OCI-LY7 (cell line): ENCODE measurements around the gene IPO8. TPM values are rescaled to one million over a fixed set of nuclear protein-coding genes. Genes with fewer than 3 reads are reported as not detected.

Experiments
- BruUV-seq: library from RNA; stranded (reverse); fragments of 400-500 nt; replicated peaks from 2 replicates; lab custom pipeline; 2021; lab: Mats Ljungman, UMichigan
- CTCF ChIA-PET: fragments of 300-600 bp; sonication (Branson Sonifier 250); formaldehyde crosslinking; loops from one replicate; lab custom pipeline; 2022; ENCODE audit warnings: antibody characterized with exemption; ENCODE audit not compliant: unreplicated experiment; lab: Charles Lee
- POLR2A ChIA-PET: fragments of 300-600 bp; sonication (Branson Sonifier 250); formaldehyde crosslinking; loops from one replicate; lab custom pipeline; 2022; ENCODE audit warnings: antibody characterized with exemption; lab: Charles Lee
- DNase-seq: peaks from one replicate; pipeline ENCODE4 v3.0.0-alpha.2; 2015; ENCODE audit warnings: low spot score
- H2AFZ ChIP-seq: fragments of 200-600 bp; sonication (generic), shearing (Covaris generic); 2 replicates; pipeline ENCODE4 v1.6.1; 2014; ENCODE audit warnings: mild to moderate bottlenecking, antibody characterized with exemption, low read length, moderate library complexity
- H3K27ac ChIP-seq: fragments of 200-600 bp; sonication (generic); 2 replicates; pipeline ENCODE4 v1.5.1; 2014; ENCODE audit warnings: mixed run types, low read depth, mild to moderate bottlenecking, moderate library complexity, low read length, inconsistent platforms; ENCODE audit not compliant: poor library complexity, severe bottlenecking
- H3K36me3 ChIP-seq: fragments of 200-600 bp; sonication (generic); 2 replicates; pipeline ENCODE4 v1.6.1; 2014; ENCODE audit warnings: mild to moderate bottlenecking, antibody characterized with exemption, low read length, moderate library complexity, mixed read lengths; ENCODE audit not compliant: insufficient read depth
- H3K4me1 ChIP-seq: fragments of 200-600 bp; sonication (generic); 2 replicates; pipeline ENCODE4 v1.5.1; 2014; ENCODE audit warnings: mild to moderate bottlenecking, low read length; ENCODE audit not compliant: insufficient read depth, poor library complexity, severe bottlenecking
- H3K4me2 ChIP-seq: fragments of 200-600 bp; sonication (generic); 2 replicates; pipeline ENCODE4 v1.6.1; 2014; ENCODE audit warnings: mild to moderate bottlenecking, low read length
- H3K4me3 ChIP-seq: fragments of 200-600 bp; sonication (generic); 2 replicates; pipeline ENCODE4 v1.5.1; 2014; ENCODE audit warnings: mild to moderate bottlenecking, low read depth, low read length; ENCODE audit not compliant: poor library complexity, severe bottlenecking
- H3K79me2 ChIP-seq: fragments of 200-600 bp; sonication (generic); 2 replicates; pipeline ENCODE4 v1.6.1; 2016; ENCODE audit warnings: low read depth, mild to moderate bottlenecking, low read length, moderate library complexity, mixed read lengths; ENCODE audit not compliant: insufficient read depth
- H3K9me2 ChIP-seq: fragments of 200-600 bp; sonication (generic); 2 replicates; pipeline ENCODE4 v1.6.1; 2016; ENCODE audit warnings: mild to moderate bottlenecking, low read length, mixed read lengths; ENCODE audit not compliant: insufficient read depth
- H3K9me3 ChIP-seq: fragments of 200-600 bp; sonication (generic); 2 replicates; pipeline ENCODE4 v1.6.1; 2014; ENCODE audit warnings: mild to moderate bottlenecking, mixed run types, low read length, mixed read lengths
- H4K20me1 ChIP-seq: fragments of 200-600 bp; sonication (generic); 2 replicates; pipeline ENCODE4 v1.6.1; 2014; ENCODE audit warnings: mild to moderate bottlenecking, antibody characterized with exemption, low read length, moderate library complexity, mixed read lengths; ENCODE audit not compliant: insufficient read depth
- CTCF ChIP-seq: fragments of 200-600 bp; sonication (generic); conservative IDR thresholded peaks from 2 replicates; pipeline ENCODE4 v1.5.1; 2014; ENCODE audit warnings: mild to moderate bottlenecking, antibody characterized with exemption, low read length, moderate library complexity, mixed read lengths
- EZH2phosphoT487 ChIP-seq: fragments of 200-600 bp; sonication (generic); IDR thresholded peaks from 2 replicates; pipeline ENCODE4 v1.6.1; 2018; ENCODE audit warnings: low read depth, borderline replicate concordance, mild to moderate bottlenecking, mixed run types, antibody characterized with exemption, low read length, moderate library complexity, mixed read lengths
- intact Hi-C: fragments of 100-400 bp; cut with micrococcal nuclease; formaldehyde crosslinking; loops from one replicate; pipeline ENCODE4 v1.10.0; 2022; ENCODE audit not compliant: unreplicated experiment
- total RNA-seq, 2 experiments: library from RNA; depleted of rRNA in 1 of 2; stranded (reverse); fragments of >200 nt in 1 of 2; shearing (Covaris generic) in 1 of 2; gene quantifications; 2 replicates each; pipeline ENCODE4 v1.2.3, GENCODE V29; 2014 to 2022

The IPO8 gene
- total RNA-seq, 2 experiments from 2014 or later, result 14.7 to 41.6 TPM

- CTCF ChIA-PET, result no interaction called here
- TF ChIP-seq EZH2phosphoT487, result no peak
- TF ChIP-seq CTCF, result no peak
- no peaks in the 10 kb centered on the region for H3K79me2 ChIP-seq
- H3K4me3 ChIP-seq, result no peak overlapping the region
- BruUV-seq, result no TSS peak
- no peaks in the 10 kb centered on the region for H3K36me3 ChIP-seq
- H3K4me2 ChIP-seq, result no peak overlapping the region
- no peaks in the 10 kb centered on the region for H4K20me1 ChIP-seq
- H3K4me1 ChIP-seq, result no peaks in the 10 kb centered on the region
- no peaks in the 10 kb centered on the region for H3K9me2 ChIP-seq
- no peak overlapping the region for H3K27ac ChIP-seq
- DNase-seq, result no peak
- no peak overlapping the region for H2AFZ ChIP-seq
- H3K9me3 ChIP-seq, result no peaks in the 10 kb centered on the region
- POLR2A ChIA-PET, result interaction anchor here (1.5 kb wide), 1 partner anchor 8 kb away, joined by 5 read pairs; no protein-coding TSS in a partner anchor
- intact Hi-C loops, result no loop called here
Measured at GRCh38 chr12:30617346-30618016, 78.2 kb downstream of the IPO8 start.

- Histone ChIP-seq H3K9me3 (no peaks in the 10 kb centered on the region), H3K79me2 (no peaks in the 10 kb centered on the region), H3K36me3 (no peaks in the 10 kb centered on the region), H3K4me3 (no peak overlapping the region), H3K9me2 (no peaks in the 10 kb centered on the region), H3K27ac (no peak overlapping the region), H4K20me1 (no peaks in the 10 kb centered on the region), H3K4me1 (no peaks in the 10 kb centered on the region), H2AFZ (no peak overlapping the region), H3K4me2 (no peak overlapping the region)
- DNase-seq, result no peak
- POLR2A ChIA-PET, result no interaction called here
- CTCF ChIA-PET, result no interaction called here
- TF ChIP-seq CTCF (no peak), EZH2phosphoT487 (no peak)
- intact Hi-C loops, result no loop called here
- BruUV-seq, result no TSS peak
Measured at GRCh38 chr12:30614031-30614430, 81.6 kb downstream of the IPO8 start.

GRCh38 chr12:30613119-30613830 lies 82.4 kb downstream of the IPO8 start:
- no peak overlapping the region for H2AFZ ChIP-seq
- no peaks in the 10 kb centered on the region for H3K79me2 ChIP-seq
- intact Hi-C loops, result no loop called here
- ChIA-PET CTCF (no interaction called here), POLR2A (interaction anchor here (0.7 kb wide), 2 partner anchors 19 to 133 kb away, joined by 3 to 5 read pairs; no protein-coding TSS in a partner anchor)
- no peak for DNase-seq
- no peaks in the 10 kb centered on the region for H3K9me2 ChIP-seq
- H3K4me1 ChIP-seq, result no peaks in the 10 kb centered on the region
- H3K4me2 ChIP-seq, result no peak overlapping the region
- no peaks in the 10 kb centered on the region for H4K20me1 ChIP-seq
- BruUV-seq, result no TSS peak
- no peaks in the 10 kb centered on the region for H3K36me3 ChIP-seq
- no peak overlapping the region for H3K4me3 ChIP-seq
- TF ChIP-seq EZH2phosphoT487 (no peak), CTCF (no peak)
- H3K27ac ChIP-seq, result no peak overlapping the region
- H3K9me3 ChIP-seq, result no peaks in the 10 kb centered on the region
